Measurements from ENCODE around the gene NOL6. TPM values are rescaled to one million over a fixed set of nuclear protein-coding genes. Genes with fewer than 3 reads are reported as not detected.
"Not testable (repeated sequence)": the region's sequence is repeated elsewhere in the genome, so short reads cannot be mapped to it uniquely, and the experiment has no call there.

NOL6 gene
- 11.7 and 17.2 TPM in 2 replicates for total RNA-seq

GRCh38 chr9:33473643-33474352 is at the start of gene NOL6:
Gene NOL6 (minus strand): TSS chr9:33473924. CDS start chr9:33473842, 82 bp downstream.
- peak; percentile 99 for DNase-seq (ENCODE audit: low read depth in 2 of 2)

- DNase-seq (ENCODE audit: low read depth in 2 of 2) = not testable (repeated sequence)
Measured at GRCh38 chr9:33521861-33522260, 48.1 kb upstream of the NOL6 start.

GRCh38 chr9:33517934-33518577 is 44.3 kb upstream of the NOL6 start:
- not testable (repeated sequence) for DNase-seq (ENCODE audit: low read depth in 2 of 2)

- DNase-seq (ENCODE audit: low read depth in 2 of 2) = peak in 1 of 2 donors; percentile 52
Measured at GRCh38 chr9:33517373-33517772, 43.6 kb upstream of the NOL6 start.

GRCh38 chr9:33516397-33516796 is 42.7 kb upstream of the NOL6 start:
- not testable (repeated sequence) for DNase-seq (ENCODE audit: low read depth in 2 of 2)

- DNase-seq (ENCODE audit: low read depth in 2 of 2) = peak in 1 of 2 donors; percentile 21
Measured at GRCh38 chr9:33515342-33515995, 41.7 kb upstream of the NOL6 start.

GRCh38 chr9:33512535-33512934 is 38.8 kb upstream of the NOL6 start:
- DNase-seq (ENCODE audit: low read depth in 2 of 2) = peak; percentile 24 to 33

- not testable (repeated sequence) for DNase-seq (ENCODE audit: low read depth in 2 of 2)
Measured at GRCh38 chr9:33511184-33511517, 37.4 kb upstream of the NOL6 start.

GRCh38 chr9:33510262-33511183 is 36.8 kb upstream of the NOL6 start:
- DNase-seq (ENCODE audit: low read depth in 2 of 2) = peak; percentile 25 to 74

- peak in 1 of 2 donors; percentile 92 for DNase-seq (ENCODE audit: low read depth in 2 of 2)
Measured at GRCh38 chr9:33506626-33507370, 33.1 kb upstream of the NOL6 start.

- peak in 1 of 2 donors; percentile 6 for DNase-seq (ENCODE audit: low read depth in 2 of 2)
Measured at GRCh38 chr9:33498387-33498786, 24.7 kb upstream of the NOL6 start.

GRCh38 chr9:33493819-33494218 is 20.1 kb upstream of the NOL6 start:
- not testable (repeated sequence) for DNase-seq (ENCODE audit: low read depth in 2 of 2)

GRCh38 chr9:33489066-33489465 is 15.3 kb upstream of the NOL6 start:
- DNase-seq (ENCODE audit: low read depth in 2 of 2) = no peak

GRCh38 chr9:33485312-33485711 is 11.6 kb upstream of the NOL6 start:
- not testable (repeated sequence) for DNase-seq (ENCODE audit: low read depth in 2 of 2)

- no peak for DNase-seq (ENCODE audit: low read depth in 2 of 2)
Measured at GRCh38 chr9:33480976-33481375, 7.3 kb upstream of the NOL6 start.

GRCh38 chr9:33480106-33480505 is 6.4 kb upstream of the NOL6 start:
- DNase-seq (ENCODE audit: low read depth in 2 of 2) = no peak

GRCh38 chr9:33476503-33476902 is 2.8 kb upstream of the NOL6 start:
- no peak for DNase-seq (ENCODE audit: low read depth in 2 of 2)

- no peak for DNase-seq (ENCODE audit: low read depth in 2 of 2)
Measured at GRCh38 chr9:33475357-33475756, 1.6 kb upstream of the NOL6 start.

GRCh38 chr9:33472881-33473615 is 676 bp downstream of the NOL6 start:
- no peak for DNase-seq (ENCODE audit: low read depth in 2 of 2)

Data from dermis microvascular lymphatic vessel endothelial cell (primary cell).